Nephron progenitor cell (in vitro differentiated cells): ENCODE results near the gene RIPK4.
A peak's percentile ranks its signal among the peaks of the same experiment; 100 is the strongest.

Source experiments
- DNase-seq: peaks from one replicate; pipeline ENCODE4 v3.0.0; 2021
- H3K27ac Mint-ChIP-seq: 2 replicates; pipeline ENCODE4 v1.8.0; 2021; ENCODE audit warnings: mild to moderate bottlenecking, moderate library complexity, mixed read lengths
- H3K27me3 Mint-ChIP-seq: 2 replicates; pipeline ENCODE4 v1.8.0; 2021; ENCODE audit warnings: mild to moderate bottlenecking, low read depth, mixed read lengths; ENCODE audit not compliant: poor library complexity
- H3K36me3 Mint-ChIP-seq: 2 replicates; pipeline ENCODE4 v1.8.0; 2021; ENCODE audit warnings: low read depth, mixed read lengths
- H3K4me1 Mint-ChIP-seq: 2 replicates; pipeline ENCODE4 v1.8.0; 2021; ENCODE audit warnings: mixed read lengths
- H3K4me3 Mint-ChIP-seq: 2 replicates; pipeline ENCODE4 v1.8.0; 2021; ENCODE audit warnings: mild to moderate bottlenecking, moderate library complexity, mixed read lengths
- H3K9me3 Mint-ChIP-seq: 2 replicates; pipeline ENCODE4 v1.8.0; 2021; ENCODE audit warnings: mild to moderate bottlenecking, moderate library complexity, mixed read lengths
- CTCF ChIP-seq: fragments of 200-600 bp; sonication (generic); IDR thresholded peaks from 2 replicates; pipeline ENCODE4 v1.5.0; 2021; ENCODE audit warnings: antibody characterized with exemption

The RIPK4 gene

GRCh38 chr21:41804381-41804780 lies 37.5 kb upstream of the RIPK4 start:
- Mint-ChIP-seq H3K9me3 (peaks cover 6% of the 10 kb centered on the region), H3K27me3 (no peaks in the 10 kb centered on the region), H3K4me3 (no peak overlapping the region), H3K4me1 (peaks cover 11% of the 10 kb centered on the region), H3K27ac (peak overlapping the region; percentile 74), H3K36me3 (peaks cover 53% of the 10 kb centered on the region)
- no peak for DNase-seq
- TF ChIP-seq CTCF: no peak

GRCh38 chr21:41803316-41803715 lies 36.5 kb upstream of the RIPK4 start:
- H3K27me3 Mint-ChIP-seq: no peaks in the 10 kb centered on the region
- DNase-seq: no peak
- H3K36me3 Mint-ChIP-seq: peaks cover 57% of the 10 kb centered on the region
- no peak for TF ChIP-seq CTCF
- H3K4me3 Mint-ChIP-seq: no peak overlapping the region
- peaks cover 6% of the 10 kb centered on the region for H3K9me3 Mint-ChIP-seq
- H3K4me1 Mint-ChIP-seq: peaks cover 11% of the 10 kb centered on the region
- H3K27ac Mint-ChIP-seq: no peak overlapping the region

GRCh38 chr21:41802684-41803083 lies 35.8 kb upstream of the RIPK4 start:
- H3K27me3 Mint-ChIP-seq: no peaks in the 10 kb centered on the region
- H3K4me3 Mint-ChIP-seq: no peak overlapping the region
- H3K36me3 Mint-ChIP-seq: peaks cover 57% of the 10 kb centered on the region
- no peak for TF ChIP-seq CTCF
- no peak for DNase-seq
- peaks cover 11% of the 10 kb centered on the region for H3K4me1 Mint-ChIP-seq
- H3K27ac Mint-ChIP-seq: no peak overlapping the region
- peaks cover 6% of the 10 kb centered on the region for H3K9me3 Mint-ChIP-seq

GRCh38 chr21:41802198-41802584 lies 35.3 kb upstream of the RIPK4 start:
- Mint-ChIP-seq H3K27me3 (no peaks in the 10 kb centered on the region), H3K9me3 (peaks cover 6% of the 10 kb centered on the region), H3K4me1 (peaks cover 11% of the 10 kb centered on the region), H3K36me3 (peaks cover 52% of the 10 kb centered on the region), H3K27ac (no peak overlapping the region), H3K4me3 (no peak overlapping the region)
- no peak for DNase-seq
- TF ChIP-seq CTCF: no peak

GRCh38 chr21:41801321-41802197 lies 34.7 kb upstream of the RIPK4 start:
- no peak for TF ChIP-seq CTCF
- peaks cover 45% of the 10 kb centered on the region for H3K36me3 Mint-ChIP-seq

More at GRCh38 chr21:41801321-41802197, 34.7 kb upstream of the RIPK4 start:
- H3K27ac Mint-ChIP-seq: no peak overlapping the region
- no peak for DNase-seq
- H3K4me1 Mint-ChIP-seq: peaks cover 6% of the 10 kb centered on the region
- H3K27me3 Mint-ChIP-seq: no peaks in the 10 kb centered on the region
- no peak overlapping the region for H3K4me3 Mint-ChIP-seq
- peaks cover under 1% of the 10 kb centered on the region for H3K9me3 Mint-ChIP-seq
